ENCODE results near the gene CYLD.

CYLD gene

DNA sequence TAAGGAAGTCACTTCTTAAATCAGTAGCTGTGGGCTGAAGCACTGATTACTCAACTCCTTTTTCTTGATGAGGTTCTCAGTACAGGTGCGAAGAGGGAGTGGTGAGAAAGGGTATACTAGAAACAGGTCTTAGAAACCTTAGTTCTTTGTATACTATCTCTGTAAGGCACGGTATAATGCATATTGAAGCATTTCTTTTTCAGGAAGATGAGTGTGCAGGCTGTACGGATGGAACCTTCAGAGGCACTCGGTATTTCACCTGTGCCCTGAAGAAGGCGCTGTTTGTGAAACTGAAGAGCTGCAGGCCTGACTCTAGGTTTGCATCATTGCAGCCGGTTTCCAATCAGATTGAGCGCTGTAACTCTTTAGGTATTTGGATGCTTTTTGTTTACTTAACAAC lies 39.2 kb downstream of the CYLD start:
- DNase-seq (ENCODE audit: low spot score): peak; percentile 9

DNA sequence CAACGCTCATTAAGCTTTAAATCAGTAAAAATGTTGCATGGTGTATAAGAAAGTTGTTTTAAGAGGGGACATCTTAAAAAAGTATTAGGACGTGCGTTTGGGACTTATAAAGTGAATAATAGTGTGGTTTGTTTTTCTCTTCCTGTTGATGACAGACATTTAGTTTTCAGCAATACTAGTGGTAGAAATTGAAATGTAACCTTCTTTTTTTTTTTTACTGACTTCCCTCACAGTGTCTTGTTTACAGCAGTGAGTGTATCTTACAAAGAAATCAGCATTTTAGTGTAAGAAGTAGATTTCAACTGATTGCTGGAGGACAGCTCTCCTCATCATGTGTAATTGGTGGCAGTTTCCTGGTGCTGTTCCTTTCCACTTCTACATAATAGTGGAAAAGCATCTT lies 39.6 kb downstream of the CYLD start:
- DNase-seq (ENCODE audit: low spot score): no peak

DNA sequence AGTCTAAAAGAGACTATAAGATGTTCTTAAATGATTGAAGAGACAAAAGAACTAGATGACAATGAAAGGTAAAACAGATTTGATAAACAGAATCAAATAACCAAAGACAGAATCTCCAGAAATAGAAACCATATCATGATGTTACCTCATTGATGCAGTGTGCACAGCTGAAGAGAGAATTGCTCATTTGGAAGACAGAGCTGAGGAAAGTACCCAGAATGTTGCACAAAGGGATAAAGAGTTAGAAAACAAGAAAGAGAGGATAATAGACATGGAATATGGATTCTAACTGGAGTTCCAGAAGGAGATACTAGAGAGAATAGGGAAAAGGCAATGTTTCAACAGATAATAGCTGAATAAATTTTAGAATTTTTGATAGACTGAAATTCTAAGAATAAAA lies 47.9 kb downstream of the CYLD start:
- DNase-seq (ENCODE audit: low spot score): no peak

DNA sequence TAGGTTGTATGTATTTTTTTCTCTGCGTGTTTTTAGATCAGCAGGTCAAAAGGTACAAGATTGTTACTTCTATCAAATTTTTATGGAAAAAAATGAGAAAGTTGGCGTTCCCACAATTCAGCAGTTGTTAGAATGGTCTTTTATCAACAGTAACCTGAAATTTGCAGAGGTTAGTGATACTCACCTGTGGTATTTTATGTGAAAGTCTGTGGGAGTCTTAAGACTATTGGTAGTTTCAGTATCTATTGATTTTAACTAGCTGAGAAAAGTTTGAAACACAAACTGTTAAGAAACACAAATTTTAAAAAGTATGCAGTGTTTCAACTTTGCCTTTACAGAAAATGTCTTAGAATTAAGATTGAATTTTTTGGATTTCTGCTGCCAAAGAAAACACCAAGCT lies 49.6 kb downstream of the CYLD start:
- DNase-seq (ENCODE audit: low spot score): no peak

DNA sequence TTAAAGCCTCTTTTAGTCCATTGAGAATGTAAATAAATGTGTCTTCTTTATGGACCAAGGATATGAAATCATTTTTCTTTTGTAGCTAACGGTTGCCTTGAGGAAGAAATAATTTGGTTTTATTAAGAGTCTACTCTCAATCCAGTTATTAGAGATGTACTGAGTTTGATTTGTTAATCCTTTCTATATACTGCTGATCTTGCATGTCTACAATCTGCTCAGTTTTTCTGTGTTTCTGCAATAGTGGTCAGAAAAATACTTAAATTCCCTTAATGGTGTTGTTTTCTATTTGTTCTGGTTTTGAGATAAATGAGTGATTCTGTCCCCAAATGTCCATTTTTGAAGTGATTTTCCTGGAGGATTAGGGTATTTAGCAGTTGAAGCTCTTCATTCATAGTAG lies 54.9 kb downstream of the CYLD start:
- no peak for DNase-seq (ENCODE audit: low spot score)

DNA sequence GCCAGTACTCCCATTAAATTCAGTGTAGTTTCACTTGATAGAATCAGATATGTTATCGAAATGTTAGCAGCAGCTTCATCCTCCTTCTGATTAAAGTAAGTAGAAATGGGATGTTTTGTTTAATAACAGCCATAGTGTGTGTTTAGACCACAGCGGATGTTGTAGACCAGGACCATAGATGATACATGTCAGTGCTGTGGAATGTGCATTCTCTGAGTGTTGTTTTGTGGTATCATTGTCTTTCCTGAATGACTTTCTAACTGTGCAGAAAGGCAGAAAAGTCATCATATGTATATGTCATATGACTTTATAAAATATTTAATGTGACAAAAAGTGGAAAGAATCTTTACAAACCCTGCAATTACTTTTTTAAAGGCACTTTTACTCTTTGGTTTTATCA lies 55.6 kb downstream of the CYLD start:
- no peak for DNase-seq (ENCODE audit: low spot score)

DNA sequence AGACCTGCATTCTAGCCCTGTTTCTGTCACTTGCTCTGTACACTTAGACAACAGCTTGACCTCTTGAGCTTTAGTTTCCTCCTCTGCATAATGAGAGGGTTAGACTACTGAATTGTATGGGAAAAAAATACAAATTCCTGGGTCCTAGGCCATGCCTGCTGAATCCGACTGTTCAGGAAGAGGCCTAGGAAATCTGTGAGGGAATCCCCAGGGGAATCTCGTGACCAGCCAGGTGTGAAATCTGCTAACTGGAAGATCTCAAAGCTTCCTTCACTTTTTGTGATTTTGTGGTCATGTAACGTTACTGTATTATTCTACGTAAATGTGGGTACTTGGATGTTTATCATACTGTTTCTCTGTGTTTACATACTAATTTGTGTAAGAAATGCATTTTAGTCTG lies 58.2 kb downstream of the CYLD start:
- no peak for DNase-seq (ENCODE audit: low spot score)

DNA sequence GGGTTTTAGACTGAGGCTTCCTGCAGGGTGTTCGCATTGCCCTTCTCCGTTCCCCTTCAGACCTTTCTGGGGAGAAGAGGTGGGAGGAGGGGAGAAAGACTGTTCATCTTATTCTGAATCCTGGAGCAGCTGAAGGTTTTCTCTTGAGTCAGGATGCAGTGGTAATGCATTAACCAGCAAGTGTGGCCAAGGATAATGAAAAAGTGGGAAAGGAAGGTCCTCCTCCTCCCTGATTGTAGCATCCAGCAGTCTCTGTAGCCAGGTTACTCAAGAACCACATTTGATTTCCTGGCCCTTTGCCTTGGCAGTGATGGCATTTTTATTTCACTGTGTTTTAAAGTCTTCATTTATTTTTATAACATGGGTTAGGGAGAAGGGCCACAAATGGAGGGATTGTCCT lies 59.1 kb downstream of the CYLD start:
- DNase-seq (ENCODE audit: low spot score): no peak

DNA sequence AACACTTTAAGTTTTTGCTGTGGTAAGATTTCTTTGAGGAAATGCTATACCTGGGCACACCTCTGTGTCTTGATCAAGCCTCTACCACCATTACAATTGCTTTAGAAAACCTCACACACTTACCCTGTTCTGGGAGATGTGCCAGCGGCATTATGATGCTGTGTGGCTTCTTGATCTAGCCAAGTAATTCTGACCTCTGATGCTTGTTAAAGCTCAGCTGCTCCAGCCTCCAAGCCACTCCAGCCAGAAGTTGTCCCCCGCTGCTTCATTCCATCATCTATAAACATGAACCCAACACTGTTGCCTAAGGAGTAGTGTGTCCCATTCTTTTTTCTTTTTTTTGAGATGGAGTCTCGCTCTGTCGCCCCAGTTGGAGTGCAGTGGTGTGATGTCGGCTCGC lies 60.1 kb downstream of the CYLD start:
- DNase-seq (ENCODE audit: low spot score): no peak

DNA sequence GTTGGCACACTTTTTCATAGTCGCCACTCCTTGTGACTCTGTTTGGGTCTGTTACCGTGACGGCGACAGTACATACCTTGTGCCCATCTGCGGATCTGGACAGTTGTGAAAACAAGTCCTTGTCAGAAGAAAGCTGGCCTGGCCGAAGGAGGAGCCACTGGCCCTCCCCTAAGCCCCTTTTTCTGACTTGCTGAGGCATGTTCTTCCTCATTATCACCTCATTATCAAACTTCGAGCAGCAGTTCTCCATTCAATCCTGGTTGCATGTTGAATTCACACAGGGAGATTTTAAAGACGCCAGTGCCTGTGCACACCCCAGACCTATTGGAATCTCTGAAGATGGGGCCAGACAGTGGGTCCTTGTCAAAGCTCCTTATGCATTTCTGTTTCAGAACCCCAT lies 61.1 kb downstream of the CYLD start:
- DNase-seq (ENCODE audit: low spot score): no peak

DNA sequence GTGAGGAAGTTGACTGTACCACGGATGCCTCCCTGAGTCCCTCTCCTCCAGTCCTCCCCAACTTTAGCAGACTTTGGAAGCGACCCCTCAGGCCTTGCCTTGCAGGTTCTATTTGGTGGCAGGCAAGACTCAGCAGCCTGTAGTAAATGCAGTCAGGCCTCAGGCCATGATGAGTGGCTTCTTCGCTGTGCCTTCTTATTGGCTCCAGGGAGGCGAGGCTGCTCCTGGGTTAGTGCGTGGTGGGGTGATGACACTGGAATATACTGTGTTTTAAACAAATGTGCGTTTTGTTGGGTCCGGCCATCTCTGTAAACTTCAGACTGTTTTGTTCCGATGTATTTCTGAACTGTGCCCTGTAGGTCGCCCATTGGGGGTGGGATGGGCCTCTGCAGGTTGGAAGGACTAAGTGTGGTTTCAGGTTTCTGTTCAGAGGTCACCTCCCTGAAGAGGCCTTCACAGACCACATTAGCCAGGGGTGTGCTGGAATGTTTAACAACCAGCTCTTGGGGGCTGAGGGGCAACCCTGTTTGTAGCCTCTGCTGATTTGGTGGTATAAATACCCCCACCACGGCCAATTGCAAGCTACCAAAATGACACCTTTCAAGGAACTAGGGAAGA lies 62.5 kb downstream of the CYLD start:
- no peak for DNase-seq (ENCODE audit: low spot score)

DNA sequence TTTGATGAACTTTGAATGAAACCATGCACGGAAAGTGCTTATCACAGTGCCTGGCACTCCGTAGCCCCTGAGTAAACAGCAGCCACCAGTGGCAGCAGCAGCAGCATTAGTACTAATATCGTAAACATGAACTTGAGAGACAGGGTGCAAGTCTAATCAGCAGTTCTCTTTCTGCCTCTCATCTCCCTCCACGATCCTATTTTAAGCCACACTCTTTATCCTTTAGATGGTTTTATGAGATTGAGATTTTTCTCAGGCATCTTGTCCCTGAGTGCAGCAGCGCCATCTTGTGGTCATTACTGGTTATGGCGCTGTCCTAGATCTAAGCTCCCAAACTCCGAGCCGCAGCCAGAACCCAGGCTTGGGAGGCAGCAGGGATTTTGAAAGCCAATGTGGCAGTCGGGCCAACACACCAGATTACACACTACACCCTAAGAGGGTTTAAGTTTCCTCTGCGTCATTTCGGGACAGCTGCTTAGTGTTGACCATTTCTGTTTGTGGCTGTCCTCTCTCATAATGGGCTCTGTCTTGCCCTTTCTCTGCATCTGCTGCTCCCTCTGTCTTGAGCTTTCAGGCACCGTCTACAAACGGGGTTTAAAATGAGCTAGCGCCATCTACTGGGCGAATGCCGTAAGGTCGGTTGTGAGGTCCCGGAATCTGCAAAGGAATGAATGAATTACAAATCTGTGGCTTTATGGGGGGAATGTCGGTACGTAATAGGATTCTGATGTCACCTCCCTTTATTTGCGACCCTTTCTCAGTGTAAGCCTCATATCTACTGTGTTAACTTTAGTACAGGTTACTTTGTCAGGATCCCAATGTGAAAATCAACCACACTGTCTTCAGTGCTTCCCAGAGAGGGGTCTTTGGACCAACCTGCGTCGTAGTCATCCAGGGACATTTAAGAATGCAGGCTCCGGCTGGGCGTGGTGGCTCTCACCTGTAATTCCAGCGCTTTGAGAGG lies 64.5 kb downstream of the CYLD start:
- DNase-seq (ENCODE audit: low spot score): peak; percentile 88

DNA sequence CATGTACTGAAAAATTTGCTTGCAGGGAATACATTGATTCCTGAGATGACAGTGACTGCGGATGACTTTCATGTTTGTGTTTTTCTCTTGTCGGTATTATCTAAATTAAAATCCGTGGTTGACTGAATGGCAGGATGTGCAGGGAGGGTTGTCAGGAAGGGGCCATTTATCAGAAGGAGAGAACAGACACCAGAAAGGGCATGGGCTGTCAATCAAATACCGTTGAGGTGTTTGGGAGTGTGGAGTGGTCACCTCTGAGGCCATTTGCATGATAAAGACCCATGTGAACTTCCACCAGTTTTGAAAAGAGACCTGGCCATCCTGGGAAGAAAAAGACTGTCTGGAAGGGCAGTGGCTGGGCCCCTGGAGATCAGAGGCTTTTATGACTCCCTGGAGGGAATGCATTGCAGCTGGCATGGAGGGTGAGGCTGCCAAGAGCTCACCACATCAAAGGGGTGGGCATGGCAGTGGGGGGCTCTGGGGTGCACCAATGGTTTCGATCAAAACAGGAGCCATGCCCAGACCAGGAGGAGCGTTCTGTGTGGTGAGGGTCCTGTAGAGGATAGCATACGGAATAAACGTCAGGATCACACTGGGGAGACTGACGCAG lies 67.1 kb downstream of the CYLD start:
- no peak for DNase-seq (ENCODE audit: low spot score)

DNA sequence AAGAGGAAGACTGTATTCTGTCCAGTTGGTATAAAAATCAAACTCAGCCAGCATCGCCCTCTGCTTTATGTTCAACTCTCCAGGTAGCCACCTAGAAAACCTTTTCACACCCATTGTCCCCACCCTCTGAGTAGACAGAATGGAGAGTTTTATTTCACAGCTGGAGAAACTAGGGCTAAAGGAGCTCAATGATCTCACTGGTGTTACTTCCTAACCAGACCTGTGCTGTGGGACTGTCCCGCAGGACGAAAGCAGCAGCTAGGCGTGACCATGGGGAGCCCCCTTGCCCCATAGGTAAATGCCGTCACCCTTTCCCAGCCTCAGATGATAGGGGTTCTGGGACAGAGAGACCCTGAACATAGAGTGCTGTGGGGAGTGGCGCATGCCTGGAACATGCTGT lies 67.7 kb downstream of the CYLD start:
- DNase-seq (ENCODE audit: low spot score): no peak

DNA sequence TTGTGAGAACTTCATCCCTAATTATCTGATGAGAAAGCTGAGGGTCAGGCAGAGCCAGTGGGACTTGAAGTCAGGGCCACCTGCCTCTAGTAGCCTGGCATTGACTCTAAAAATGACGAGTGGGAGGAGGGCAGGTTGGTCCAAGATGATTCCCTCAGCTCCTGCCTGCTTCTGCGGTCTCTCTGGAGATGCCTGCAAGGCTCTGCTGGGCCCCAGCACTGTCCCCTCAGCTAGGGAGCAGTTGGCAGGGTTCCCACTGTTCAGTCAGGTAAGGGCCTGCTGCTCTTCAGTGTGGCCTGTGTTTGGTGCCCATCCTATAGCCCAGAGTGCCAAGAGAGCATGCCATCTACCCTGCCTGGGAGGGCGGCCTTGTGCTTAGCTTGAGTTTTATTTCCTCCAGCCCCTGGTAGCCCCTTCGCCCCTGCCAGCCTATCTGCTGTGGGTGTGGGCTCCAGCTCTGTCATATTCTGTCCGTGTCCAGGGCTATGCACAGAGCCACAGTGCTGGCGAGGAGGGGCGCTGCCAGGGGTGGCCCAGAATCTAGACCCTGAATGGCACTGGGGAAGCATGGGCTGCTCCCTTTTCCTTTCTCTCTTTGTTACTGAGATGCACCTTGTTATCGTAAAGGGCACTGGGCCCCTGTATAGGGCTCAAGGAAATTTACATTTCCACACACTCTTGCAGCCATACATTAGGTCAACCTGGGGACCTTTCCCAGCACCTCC lies 68.5 kb downstream of the CYLD start:
- no peak for DNase-seq (ENCODE audit: low spot score)

DNA sequence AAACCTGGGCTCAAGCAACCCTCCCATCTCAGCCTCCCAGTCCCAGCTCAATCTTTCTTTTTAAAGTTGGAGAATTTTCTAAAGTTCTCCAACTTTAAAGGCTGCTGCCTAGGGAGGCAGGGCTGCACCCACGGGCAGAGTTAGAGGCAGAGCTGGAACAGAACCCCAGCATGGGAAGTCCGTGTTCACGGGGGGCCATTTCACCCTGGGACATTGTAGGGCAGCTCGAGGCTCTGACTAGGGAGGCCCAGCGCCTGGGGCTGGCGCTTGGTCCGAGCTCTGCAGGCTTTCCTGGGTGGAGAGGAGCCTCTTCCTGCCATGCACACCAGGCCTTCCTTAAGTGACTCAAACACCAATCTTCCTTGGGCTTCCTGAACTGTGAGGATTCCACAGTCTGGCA lies 70.2 kb downstream of the CYLD start:
- DNase-seq (ENCODE audit: low spot score): no peak

DNA sequence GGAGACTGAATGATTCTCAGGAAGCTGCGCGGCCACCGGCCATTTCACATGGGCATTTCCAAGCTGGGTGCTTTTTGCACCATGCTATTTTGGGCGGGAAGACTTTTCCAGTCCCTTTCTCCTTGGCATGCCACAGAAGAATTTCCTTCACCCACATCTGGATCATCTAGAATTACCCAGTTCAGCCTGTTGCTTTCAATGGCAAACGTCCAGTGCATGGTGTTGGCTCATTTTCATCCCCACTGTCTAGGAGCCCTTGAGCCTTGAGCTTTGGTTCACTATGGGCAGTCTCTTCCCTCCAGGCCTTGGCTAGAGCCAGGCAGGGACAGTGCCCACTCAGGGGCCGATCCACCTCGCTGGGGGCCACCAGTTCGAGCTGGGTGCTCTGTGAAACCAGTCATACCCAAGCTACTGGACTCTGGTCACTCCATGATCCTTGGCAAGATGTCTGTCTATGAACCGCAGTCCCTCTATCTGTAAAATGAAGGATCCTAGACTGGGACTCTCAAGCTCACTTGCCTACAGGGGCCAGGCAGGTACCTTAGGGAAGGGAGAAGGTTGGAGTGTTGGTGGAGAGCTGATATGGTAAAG lies 71.1 kb downstream of the CYLD start:
- no peak for DNase-seq (ENCODE audit: low spot score)

DNA sequence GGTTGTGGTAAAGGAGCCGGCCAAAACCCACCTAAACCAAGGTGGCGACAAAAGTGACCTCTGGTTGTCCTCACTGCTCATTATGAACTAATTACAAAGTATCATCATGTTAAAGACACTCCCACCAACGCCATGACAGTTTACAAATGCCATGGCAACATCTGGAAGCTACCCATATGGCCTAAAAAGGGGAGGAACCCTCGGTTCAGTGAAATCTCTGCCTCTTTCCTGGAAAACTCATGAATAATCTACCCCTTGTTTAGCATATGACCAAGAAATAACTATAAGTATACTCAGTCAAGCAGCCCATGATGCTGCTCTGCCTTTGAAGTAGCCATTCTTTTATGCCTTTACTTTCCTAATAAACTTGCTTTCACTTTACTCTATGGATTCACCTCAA lies 72.2 kb downstream of the CYLD start:
- DNase-seq (ENCODE audit: low spot score): no peak

DNA sequence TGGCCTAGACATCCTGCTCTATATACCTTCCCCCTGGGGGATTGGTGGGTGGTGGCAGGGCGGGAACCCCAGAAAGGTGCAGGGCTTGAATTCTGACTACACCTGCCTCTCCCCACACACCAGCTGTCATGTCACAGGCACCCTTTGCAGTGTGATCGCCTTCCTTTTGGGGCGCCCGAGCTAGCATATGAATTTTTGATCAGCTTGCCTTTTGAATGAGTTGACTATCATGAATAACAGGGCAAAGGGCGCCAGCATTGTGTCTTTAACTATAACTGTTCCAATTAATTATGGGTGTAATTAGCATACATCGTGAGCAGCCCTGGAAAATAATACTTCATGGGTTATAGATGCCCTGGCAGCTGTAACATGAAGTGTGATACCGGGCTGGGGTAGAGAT lies 72.7 kb downstream of the CYLD start:
- DNase-seq (ENCODE audit: low spot score): no peak

DNA sequence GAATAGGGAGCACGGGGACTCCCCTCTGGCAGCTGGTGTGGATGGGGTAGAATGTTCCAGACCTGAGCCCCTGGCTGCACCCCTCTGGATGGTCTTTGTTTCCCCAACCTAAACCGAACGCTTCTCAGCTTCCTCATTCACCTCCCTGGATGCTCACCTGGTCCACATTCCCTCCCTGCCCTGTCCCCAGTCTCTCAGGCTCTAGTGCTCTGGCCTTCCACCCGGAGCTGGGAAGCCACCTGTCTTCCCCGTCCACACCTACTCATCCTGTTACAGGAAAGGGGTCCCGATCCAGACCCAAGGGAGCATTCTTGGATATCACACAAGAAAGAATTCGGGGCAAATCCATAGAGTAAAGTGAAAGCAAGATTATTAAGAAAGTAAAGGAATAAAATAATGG lies 73.5 kb downstream of the CYLD start:
- no peak for DNase-seq (ENCODE audit: low spot score)

DNA sequence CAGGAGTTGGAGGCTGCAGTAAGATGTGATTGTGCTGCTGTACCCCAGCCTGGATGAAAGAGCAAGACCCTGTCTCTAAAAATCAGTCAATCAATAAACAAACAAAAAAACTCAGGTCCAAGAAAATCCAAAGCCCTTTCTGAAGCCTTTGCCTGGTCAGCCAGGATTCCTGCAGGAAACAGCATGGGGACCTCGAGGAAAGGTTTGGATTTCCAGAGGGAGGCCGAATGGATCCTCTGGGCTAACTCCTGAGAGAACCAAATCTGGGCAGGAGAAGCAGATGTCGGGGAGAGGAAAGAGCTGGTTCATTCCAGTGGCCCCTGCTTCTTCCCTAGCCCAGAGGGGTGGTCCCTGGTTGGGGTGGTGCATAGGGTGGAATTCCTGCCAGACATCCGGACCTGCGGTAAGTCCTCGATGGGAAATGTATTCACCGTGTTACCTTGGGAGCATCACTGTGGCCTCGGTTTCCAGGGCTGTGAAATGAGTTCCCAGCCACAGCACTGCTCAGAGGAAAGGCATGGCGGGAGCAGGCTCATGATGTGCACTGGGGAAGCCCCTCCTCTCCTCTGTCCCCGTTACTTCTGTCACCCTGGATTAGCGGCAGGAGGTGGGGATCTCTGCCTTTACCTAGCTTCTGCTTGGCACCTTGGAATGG lies 75.1 kb downstream of the CYLD start:
- DNase-seq (ENCODE audit: low spot score): no peak

DNA sequence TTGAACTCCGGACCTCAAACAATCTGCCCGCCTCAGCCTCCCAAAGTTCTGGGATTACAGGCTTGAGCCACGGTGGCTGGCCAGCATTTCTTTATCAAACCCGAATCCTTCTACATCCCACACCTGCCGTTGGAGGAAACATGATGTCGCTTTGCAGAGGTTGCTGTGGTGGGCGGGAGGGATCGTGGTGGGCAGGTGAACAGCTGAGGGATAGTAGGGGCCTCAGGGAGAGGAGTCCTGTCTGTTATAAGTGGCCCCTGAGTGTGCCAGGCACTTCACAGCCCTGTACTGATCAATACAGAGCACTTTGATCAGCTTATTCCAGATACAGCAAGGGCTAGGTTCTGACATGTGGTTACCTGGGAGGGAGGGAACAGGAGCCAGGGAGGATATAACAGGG lies 76.5 kb downstream of the CYLD start:
- no peak for DNase-seq (ENCODE audit: low spot score)

All from CD4-positive, alpha-beta T cell treated with Interleukin-6 at 100 ng/mL for 8 hours (primary cell).